Transverse colon (tissue), 4 donors: Measurements from ENCODE around the gene CHGA. TPM values are rescaled to one million over a fixed set of nuclear protein-coding genes. Genes with fewer than 3 reads are reported as not detected.

Source experiments
- DNase-seq: peaks from one replicate; pipeline ENCODE4 v3.0.0-alpha.2; 2019
- H3K27ac ChIP-seq, 4 donors: fragments of 200-600 bp; sonication (generic); 2 replicates each; pipeline ENCODE4 v1.5.1; 2016 to 2018; ENCODE audit warnings: inconsistent platforms in 4 of 4
- H3K27me3 ChIP-seq: fragments of 200-600 bp; sonication (generic); 2 replicates; pipeline ENCODE4 v1.5.1; 2017; ENCODE audit warnings: inconsistent platforms
- H3K36me3 ChIP-seq, 4 donors: fragments of 200-600 bp; sonication (generic); 2 replicates each; pipeline ENCODE4 v1.5.1; 2017 to 2019; ENCODE audit warnings: inconsistent platforms in 4 of 4
- H3K4me1 ChIP-seq, 4 donors: fragments of 200-600 bp; sonication (generic); 2 replicates each; pipeline ENCODE4 v1.5.1; 2017 to 2020; ENCODE audit warnings: inconsistent platforms in 4 of 4
- H3K4me3 ChIP-seq, 4 donors: fragments of 200-600 bp; sonication (generic); 1 replicate in 1 of 4; 2 replicates in 3 of 4; pipeline versions ENCODE4 v1.5.1 to v1.6.1; 2017 to 2019; ENCODE audit warnings: inconsistent platforms in 4 of 4
- H3K9me3 ChIP-seq, 2 donors: fragments of 200-600 bp; sonication (generic); 2 replicates each; pipeline ENCODE4 v1.5.1; 2017 to 2019; ENCODE audit warnings: inconsistent platforms in 2 of 2
- CTCF ChIP-seq, 5 experiments: fragments of 200-600 bp in 3 of 5; fragments of 450-650 bp in 2 of 5; sonication (generic) in 3 of 5; IDR thresholded peaks; 1 replicate in 2 of 5; 2 replicates in 3 of 5; pipeline ENCODE4 v1.5.1; 2016 to 2017; ENCODE audit warnings: antibody characterized with exemption in 5 of 5, inconsistent platforms in 3 of 5, mild to moderate bottlenecking in 2 of 5, moderate library complexity in 1 of 5
- EP300 ChIP-seq: sonication (generic); formaldehyde crosslinking; IDR thresholded peaks from one replicate; pipeline ENCODE4 v1.6.1; 2017; ENCODE audit warnings: antibody characterized with exemption, low read depth
- POLR2A ChIP-seq: fragments of 450-650 bp; IDR thresholded peaks from one replicate; pipeline ENCODE4 v1.6.1; 2016; ENCODE audit warnings: antibody characterized with exemption, mild to moderate bottlenecking, moderate library complexity
- POLR2AphosphoS5 ChIP-seq, 3 donors: sonication (generic); formaldehyde crosslinking; IDR thresholded peaks; one replicate each; pipeline ENCODE4 v1.6.1; 2016; ENCODE audit warnings: antibody characterized with exemption in 3 of 3
- WGBS, 2 donors: methylation state at CpG; one replicate each; pipeline ENCODE4 v1.1.5; 2018; ENCODE audit warnings: low coverage in 1 of 2; 5-methylcytosine and 5-hydroxymethylcytosine counted together
- in situ Hi-C, 4 donors: fragments of 200-750 bp; cut with MboI; loops; one replicate each; pipeline versions ENCODE4 v1.15.0 to v1.15.1; 2017; ENCODE audit warnings: low sequenced_read_pairs in 3 of 4, low pct_ligation_motif_present in 1 of 4, low pct_unique_long_range_greater_than_20kb in 1 of 4
- intact Hi-C: fragments of 100-400 bp; cut with DNase I; formaldehyde crosslinking; loops from one replicate; pipeline ENCODE4 v1.15.1; 2023; ENCODE audit warnings: low total_unique reads
- total RNA-seq, 4 donors: library from RNA; depleted of rRNA; stranded (reverse); fragments of >200 nt; gene quantifications; one replicate each; pipeline ENCODE4 v1.1.0, GENCODE V29; 2016

CHGA gene
- total RNA-seq, 4 donors from 2014 or later, result 9.2 to 215 (median 40.7) TPM

- intact Hi-C loops (no loop called here), in situ Hi-C loops (no loop called here)
- Histone ChIP-seq H3K9me3 (no peaks in the 10 kb centered on the region), H3K36me3 (no peaks in the 10 kb centered on the region), H3K27ac (no peak overlapping the region), H3K4me3 (no peak overlapping the region), H3K4me1 (no peaks in the 10 kb centered on the region), H3K27me3 (peaks cover 2% of the 10 kb centered on the region)
- no peak for TF ChIP-seq POLR2A
- no peak for TF ChIP-seq EP300
- TF ChIP-seq POLR2AphosphoS5 (IDR thresholded peaks at IDR 0.05), result no peak
- no peak for TF ChIP-seq CTCF (IDR thresholded peaks at IDR 0.05)
- WGBS, 2 donors, result 64% methylated on average over 4 of the region's 4 CpGs; no CpG with 5 or more reads in 1 of the 2 donors
- DNase-seq, result no peak
Measured at GRCh38 chr14:92916201-92916600, 6.7 kb upstream of the CHGA start.

- no peaks in the 10 kb centered on the region for H3K4me1 ChIP-seq
- no peak for DNase-seq
- no peak overlapping the region for H3K27ac ChIP-seq
- in situ Hi-C loops, result no loop called here
- H3K36me3 ChIP-seq, result no peaks in the 10 kb centered on the region
- no peak for TF ChIP-seq CTCF (IDR thresholded peaks at IDR 0.05)
- TF ChIP-seq POLR2AphosphoS5 (IDR thresholded peaks at IDR 0.05), result no peak
- no peak for TF ChIP-seq POLR2A
- no peak for TF ChIP-seq EP300
- no peak overlapping the region for H3K4me3 ChIP-seq
- intact Hi-C loops, result no loop called here
- no peaks in the 10 kb centered on the region for H3K9me3 ChIP-seq
- peaks cover 6% of the 10 kb centered on the region for H3K27me3 ChIP-seq
- WGBS, 2 donors, result 75% methylated on average over 14 of the region's 14 CpGs; no CpG with 5 or more reads in 1 of the 2 donors
Measured at GRCh38 chr14:92917041-92917940, 5.7 kb upstream of the CHGA start.

- WGBS, 2 donors, result 68% methylated on average over 7 of the region's 7 CpGs; no CpG with 5 or more reads in 1 of the 2 donors
- Histone ChIP-seq H3K36me3 (no peaks in the 10 kb centered on the region), H3K4me1 (no peaks in the 10 kb centered on the region), H3K4me3 (no peak overlapping the region), H3K27me3 (peaks cover 13% of the 10 kb centered on the region), H3K9me3 (no peaks in the 10 kb centered on the region), H3K27ac (no peak overlapping the region)
- intact Hi-C loops, result no loop called here
- no peak for TF ChIP-seq CTCF (IDR thresholded peaks at IDR 0.05)
- no peak for TF ChIP-seq EP300
- TF ChIP-seq POLR2AphosphoS5 (IDR thresholded peaks at IDR 0.05), result no peak
- TF ChIP-seq POLR2A, result no peak
- in situ Hi-C loops, result no loop called here
- no peak for DNase-seq
Measured at GRCh38 chr14:92917956-92918355, 5.0 kb upstream of the CHGA start.

DNA sequence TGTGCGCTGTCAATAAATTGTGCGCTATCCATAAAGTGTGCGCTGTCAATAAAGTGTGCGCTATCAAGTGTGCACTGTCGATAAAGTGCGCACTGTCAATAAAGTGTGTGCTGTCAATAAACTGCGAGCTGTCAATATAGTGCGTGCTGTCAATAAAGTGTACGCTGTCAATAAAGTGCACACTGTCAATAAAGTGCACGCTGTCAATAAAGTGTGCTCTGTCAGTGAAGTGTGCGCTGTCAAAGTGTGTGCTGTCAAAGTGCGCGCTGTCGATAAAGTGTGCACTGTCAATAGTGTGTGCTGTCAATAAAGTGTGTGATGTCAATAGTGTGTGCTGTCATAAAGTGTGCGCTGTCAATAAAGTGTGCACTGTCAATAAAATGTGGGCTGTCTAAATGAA, 2.9 kb upstream of the CHGA start:
- Histone ChIP-seq H3K4me3 (no peak overlapping the region), H3K9me3 (no peaks in the 10 kb centered on the region), H3K27me3 (peaks cover 23% of the 10 kb centered on the region), H3K36me3 (no peaks in the 10 kb centered on the region), H3K27ac (no peak overlapping the region), H3K4me1 (no peaks in the 10 kb centered on the region)
- DNase-seq, result no peak
- TF ChIP-seq POLR2AphosphoS5 (IDR thresholded peaks at IDR 0.05) (no peak), POLR2A (no peak), CTCF (IDR thresholded peaks at IDR 0.05) (no peak), EP300 (no peak)
- in situ Hi-C loops, result no loop called here
- intact Hi-C loops, result no loop called here
- 94 to 95% methylated on average over 15 of the region's 15 CpGs for WGBS, 2 donors
